ENCODE measurements around the gene SEMA5A. TPM values are rescaled to one million over a fixed set of nuclear protein-coding genes. Genes with fewer than 3 reads are reported as not detected.

SEMA5A gene
- total RNA-seq, 1 experiment from 2014 or later: 34.3 TPM

GRCh38 chr5:9588254-9588653 lies 42.4 kb upstream of the SEMA5A start:
- Histone ChIP-seq H3K4me3 (ENCODE audit: low read depth, low read length) (no peak overlapping the region), H3K9me3 (peaks cover 2% of the 10 kb centered on the region; the same call in 1 of the 2 replicates), H3K36me3 (ENCODE audit: control insufficient read depth, insufficient read depth, low read length) (no peaks in the 10 kb centered on the region), H3K27me3 (replicated peaks; ENCODE audit: control insufficient read depth, insufficient read depth, low read length) (no peaks in the 10 kb centered on the region), H3K4me1 (no peaks in the 10 kb centered on the region)
- ChIA-PET POLR2A (no interaction called here), CTCF (no interaction called here)
- no peak for DNase-seq
- no TSS peak for BruUV-seq (replicated peaks)
- H3K27ac Mint-ChIP-seq (ENCODE audit: unreplicated experiment): no peak overlapping the region
- H3K4me1 Mint-ChIP-seq (ENCODE audit: low read depth, unreplicated experiment): no peaks in the 10 kb centered on the region
- intact Hi-C loops (cut with micrococcal nuclease; ENCODE audit: unreplicated experiment): no loop called here
- H3K4me3 Mint-ChIP-seq (ENCODE audit: unreplicated experiment): no peak overlapping the region
- H3K9me3 Mint-ChIP-seq (ENCODE audit: unreplicated experiment): peaks cover 11% of the 10 kb centered on the region
- H3K36me3 Mint-ChIP-seq (ENCODE audit: insufficient read depth, unreplicated experiment): no peaks in the 10 kb centered on the region
- no peaks in the 10 kb centered on the region for H3K27me3 Mint-ChIP-seq (ENCODE audit: insufficient read depth, unreplicated experiment)
- no peak for TF ChIP-seq CTCF (IDR thresholded peaks at IDR 0.05; ENCODE audit: insufficient read depth in 1 of 2, low read depth in 1 of 2, low read length in 1 of 2, severe bottlenecking in 1 of 2, unreplicated experiment in 1 of 2)

GRCh38 chr5:9587135-9587534 lies 41.3 kb upstream of the SEMA5A start:
- H3K27ac Mint-ChIP-seq (ENCODE audit: unreplicated experiment): no peak overlapping the region
- peaks cover 4% of the 10 kb centered on the region; the same call in 1 of the 2 replicates for H3K9me3 ChIP-seq
- no peak overlapping the region for H3K4me3 ChIP-seq (ENCODE audit: low read depth, low read length)
- H3K4me1 Mint-ChIP-seq (ENCODE audit: low read depth, unreplicated experiment): no peaks in the 10 kb centered on the region
- no peak overlapping the region for H3K4me3 Mint-ChIP-seq (ENCODE audit: unreplicated experiment)
- no peaks in the 10 kb centered on the region for H3K4me1 ChIP-seq
- BruUV-seq (replicated peaks): no TSS peak
- H3K36me3 Mint-ChIP-seq (ENCODE audit: insufficient read depth, unreplicated experiment): no peaks in the 10 kb centered on the region
- no peaks in the 10 kb centered on the region for H3K36me3 ChIP-seq (ENCODE audit: control insufficient read depth, insufficient read depth, low read length)
- CTCF ChIA-PET: no interaction called here
- POLR2A ChIA-PET: no interaction called here
- no peaks in the 10 kb centered on the region for H3K27me3 Mint-ChIP-seq (ENCODE audit: insufficient read depth, unreplicated experiment)
- no peaks in the 10 kb centered on the region for H3K27me3 ChIP-seq (replicated peaks; ENCODE audit: control insufficient read depth, insufficient read depth, low read length)
- DNase-seq: peak in 1 of 2 experiments; percentile 5
- no peak for TF ChIP-seq CTCF (IDR thresholded peaks at IDR 0.05; ENCODE audit: insufficient read depth in 1 of 2, low read depth in 1 of 2, low read length in 1 of 2, severe bottlenecking in 1 of 2, unreplicated experiment in 1 of 2)
- peaks cover 11% of the 10 kb centered on the region for H3K9me3 Mint-ChIP-seq (ENCODE audit: unreplicated experiment)
- intact Hi-C loops (cut with micrococcal nuclease; ENCODE audit: unreplicated experiment): no loop called here

GRCh38 chr5:9582406-9582805 lies 36.5 kb upstream of the SEMA5A start:
- no peak for TF ChIP-seq CTCF (IDR thresholded peaks at IDR 0.05; ENCODE audit: insufficient read depth in 1 of 2, low read depth in 1 of 2, low read length in 1 of 2, severe bottlenecking in 1 of 2, unreplicated experiment in 1 of 2)
- Mint-ChIP-seq H3K27ac (ENCODE audit: unreplicated experiment) (no peak overlapping the region), H3K27me3 (ENCODE audit: insufficient read depth, unreplicated experiment) (no peaks in the 10 kb centered on the region), H3K4me3 (ENCODE audit: unreplicated experiment) (no peak overlapping the region), H3K36me3 (ENCODE audit: insufficient read depth, unreplicated experiment) (no peaks in the 10 kb centered on the region), H3K4me1 (ENCODE audit: low read depth, unreplicated experiment) (no peaks in the 10 kb centered on the region), H3K9me3 (ENCODE audit: unreplicated experiment) (no peaks in the 10 kb centered on the region)
- DNase-seq: no peak
- no peaks in the 10 kb centered on the region for H3K36me3 ChIP-seq (ENCODE audit: control insufficient read depth, insufficient read depth, low read length)
- no peaks in the 10 kb centered on the region for H3K27me3 ChIP-seq (replicated peaks; ENCODE audit: control insufficient read depth, insufficient read depth, low read length)
- intact Hi-C loops (cut with micrococcal nuclease; ENCODE audit: unreplicated experiment): no loop called here
- ChIA-PET POLR2A (no interaction called here), CTCF (no interaction called here)
- H3K4me1 ChIP-seq: no peaks in the 10 kb centered on the region
- peaks cover 4% of the 10 kb centered on the region for H3K9me3 ChIP-seq
- no TSS peak for BruUV-seq (replicated peaks)
- no peak overlapping the region for H3K4me3 ChIP-seq (ENCODE audit: low read depth, low read length)
